Duodenal mucosa (tissue), 2 donors: Measurements from ENCODE around the gene PRKG1.
A peak's percentile ranks its signal among the peaks of the same experiment; 100 is the strongest.
"Not testable (repeated sequence)": the region's sequence is repeated elsewhere in the genome, so short reads cannot be mapped to it uniquely, and the experiment has no call there.

Experiments
- H3K27ac ChIP-seq: one replicate; pipeline ENCODE4 v1.7.0; 2013; ENCODE audit warnings: low read depth, low read length
- H3K27me3 ChIP-seq, 2 donors: one replicate each; pipeline ENCODE4 v1.7.0; 2013; ENCODE audit warnings: low read length in 2 of 2, control low read depth in 1 of 2; ENCODE audit not compliant: insufficient read depth in 2 of 2, control insufficient read depth in 1 of 2
- H3K36me3 ChIP-seq, 2 donors: one replicate each; pipeline ENCODE4 v1.7.0; 2013; ENCODE audit warnings: low read length in 2 of 2, control low read depth in 1 of 2; ENCODE audit not compliant: insufficient read depth in 2 of 2, control insufficient read depth in 1 of 2
- H3K4me1 ChIP-seq, 2 donors: one replicate each; pipeline ENCODE4 v1.7.0; 2013; ENCODE audit warnings: low read length in 2 of 2, control low read depth in 1 of 2; ENCODE audit not compliant: insufficient read depth in 2 of 2, control insufficient read depth in 1 of 2
- H3K4me3 ChIP-seq, 2 donors: one replicate each; pipeline ENCODE4 v1.7.0; 2013; ENCODE audit warnings: low read length in 2 of 2, low read depth in 1 of 2
- H3K9ac ChIP-seq, 2 donors: one replicate each; pipeline ENCODE4 v1.7.0; 2013; ENCODE audit warnings: low read length in 2 of 2, low read depth in 1 of 2
- H3K9me3 ChIP-seq, 2 donors: one replicate each; pipeline ENCODE4 v1.7.0; 2013; ENCODE audit warnings: low read length in 2 of 2, control low read depth in 1 of 2; ENCODE audit not compliant: control insufficient read depth in 1 of 2

The PRKG1 gene

DNA sequence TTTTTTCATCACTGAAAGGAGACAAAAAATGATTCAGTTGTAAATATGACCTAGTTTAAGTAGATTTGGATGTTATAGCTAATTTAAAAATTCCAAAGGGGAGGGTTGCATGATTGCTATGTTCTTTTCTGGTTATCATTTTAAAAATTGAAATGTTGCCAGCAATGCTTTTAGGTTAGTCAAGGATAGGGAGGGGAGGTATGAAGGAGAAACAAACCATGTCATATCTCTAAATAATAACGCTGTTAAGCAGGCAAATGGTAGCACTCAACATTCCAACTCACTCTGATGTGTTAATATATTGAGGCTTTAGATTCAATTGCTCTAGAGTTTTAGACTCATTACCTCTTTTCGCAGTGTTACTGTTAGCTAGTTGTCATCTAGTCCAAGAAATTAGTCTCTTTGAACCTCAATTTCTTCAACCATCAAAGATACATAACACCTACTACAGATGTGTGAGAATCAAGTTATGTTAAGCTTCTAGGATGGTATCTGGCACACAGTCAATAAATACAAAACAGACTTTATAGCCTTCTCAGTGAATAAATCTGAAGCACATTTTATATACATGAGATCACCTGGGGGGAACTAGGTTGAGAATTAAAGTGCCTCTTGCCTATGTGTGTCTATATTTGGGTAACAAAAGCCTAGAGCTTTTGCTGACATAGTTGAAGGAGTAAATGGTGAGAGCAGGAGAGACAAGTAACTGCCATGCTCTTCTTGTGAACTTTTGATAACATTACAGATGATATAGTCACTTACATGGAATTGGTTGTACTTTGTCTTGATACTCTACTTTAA is 500.2 kb downstream of the PRKG1 start:
- Histone ChIP-seq H3K9ac (no peak overlapping the region), H3K4me1 (no peaks in the 10 kb centered on the region), H3K4me3 (no peak overlapping the region), H3K27ac (no peak overlapping the region), H3K27me3 (no peaks in the 10 kb centered on the region), H3K36me3 (no peaks in the 10 kb centered on the region), H3K9me3 (no peaks in the 10 kb centered on the region)

DNA sequence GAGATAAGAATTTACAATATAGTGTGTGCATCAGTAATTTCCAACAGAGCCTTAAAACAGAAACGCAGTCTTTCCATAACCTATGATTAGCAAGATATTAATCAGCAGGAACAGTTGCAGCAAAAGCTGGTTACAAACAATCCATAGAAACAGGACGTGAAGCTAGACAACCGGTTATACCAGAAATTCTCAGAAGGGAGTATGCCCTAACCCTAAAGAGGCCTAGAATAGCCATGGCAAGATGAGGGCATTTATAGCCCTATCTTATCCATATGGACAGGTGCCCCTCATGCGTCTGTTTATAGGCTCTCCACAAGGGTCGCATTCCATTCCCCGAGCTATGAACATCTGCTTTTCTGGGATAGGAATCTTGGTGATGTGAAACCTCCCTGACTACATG is 506.9 kb downstream of the PRKG1 start:
- not testable (repeated sequence) for H3K9ac ChIP-seq, H3K4me3 ChIP-seq, H3K27ac ChIP-seq, H3K4me1 ChIP-seq, H3K27me3 ChIP-seq, H3K9me3 ChIP-seq, H3K36me3 ChIP-seq

DNA sequence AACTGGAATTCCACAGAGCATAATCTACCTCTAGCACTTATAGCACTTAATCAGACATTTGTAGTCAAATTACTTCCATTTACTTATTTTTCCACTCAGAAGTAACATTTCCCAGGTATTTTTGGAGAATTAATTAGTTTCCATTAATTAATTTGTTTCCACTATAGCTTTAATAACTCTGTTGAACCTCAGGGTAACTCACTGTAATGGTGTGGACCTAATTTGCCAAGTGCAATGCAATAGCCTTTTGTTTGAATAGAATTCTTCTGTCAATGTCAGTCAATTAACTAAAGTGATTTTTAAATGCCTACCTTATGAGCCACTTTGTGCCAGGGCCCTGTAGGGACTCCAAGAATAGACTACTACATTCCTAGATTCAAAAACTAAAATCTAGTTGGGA is 509.7 kb downstream of the PRKG1 start:
- Histone ChIP-seq H3K4me1 (no peaks in the 10 kb centered on the region), H3K9ac (no peak overlapping the region), H3K36me3 (no peaks in the 10 kb centered on the region), H3K4me3 (no peak overlapping the region), H3K9me3 (no peaks in the 10 kb centered on the region), H3K27ac (no peak overlapping the region), H3K27me3 (no peaks in the 10 kb centered on the region)

DNA sequence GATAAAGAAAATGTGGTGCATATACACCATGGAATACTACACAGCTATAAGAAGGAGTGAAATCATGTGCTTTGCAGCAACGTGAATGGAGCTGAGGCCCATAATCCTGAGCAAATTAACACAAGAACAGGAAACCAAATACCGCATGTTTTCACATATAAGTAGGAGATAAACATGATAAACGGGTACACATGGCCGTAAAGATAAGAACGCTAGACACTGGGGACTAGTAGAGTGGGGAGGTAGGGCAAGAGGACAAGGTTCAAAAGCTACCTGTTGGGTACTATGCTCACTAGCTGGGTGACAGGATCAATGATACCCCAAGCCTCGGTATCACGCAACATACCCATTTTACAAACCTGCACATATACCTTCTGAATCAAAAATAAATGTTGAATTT is 511.5 kb downstream of the PRKG1 start:
- Histone ChIP-seq H3K4me3 (no peak overlapping the region), H3K36me3 (no peaks in the 10 kb centered on the region), H3K27ac (no peak overlapping the region), H3K9me3 (no peaks in the 10 kb centered on the region), H3K9ac (no peak overlapping the region), H3K4me1 (no peaks in the 10 kb centered on the region), H3K27me3 (no peaks in the 10 kb centered on the region)

DNA sequence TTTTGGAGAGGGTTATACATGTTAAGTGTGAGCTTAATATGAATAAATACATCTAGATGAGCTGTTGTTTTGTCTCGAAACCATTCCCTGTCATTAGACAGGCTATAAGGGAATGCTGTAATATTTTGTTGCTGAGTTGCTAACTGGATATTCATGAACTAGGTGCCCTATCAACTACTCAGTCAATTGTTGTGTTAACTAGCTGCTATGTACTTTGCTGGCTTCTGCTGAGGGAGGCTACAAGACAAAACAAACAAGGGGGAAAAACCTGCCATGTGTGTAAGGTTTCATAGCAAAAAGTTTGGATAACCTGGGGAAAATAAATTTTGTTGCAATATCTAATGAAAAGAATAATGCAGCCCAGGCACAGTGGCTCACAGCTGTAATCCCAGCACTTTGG is 514.7 kb downstream of the PRKG1 start:
- peak overlapping the region in 1 of 2 donors; percentile 12 for H3K4me3 ChIP-seq
- no peaks in the 10 kb centered on the region for H3K4me1 ChIP-seq
- H3K27me3 ChIP-seq, result no peaks in the 10 kb centered on the region
- no peaks in the 10 kb centered on the region for H3K9me3 ChIP-seq
- no peak overlapping the region for H3K27ac ChIP-seq
- H3K36me3 ChIP-seq, result no peaks in the 10 kb centered on the region
- H3K9ac ChIP-seq, result no peak overlapping the region

DNA sequence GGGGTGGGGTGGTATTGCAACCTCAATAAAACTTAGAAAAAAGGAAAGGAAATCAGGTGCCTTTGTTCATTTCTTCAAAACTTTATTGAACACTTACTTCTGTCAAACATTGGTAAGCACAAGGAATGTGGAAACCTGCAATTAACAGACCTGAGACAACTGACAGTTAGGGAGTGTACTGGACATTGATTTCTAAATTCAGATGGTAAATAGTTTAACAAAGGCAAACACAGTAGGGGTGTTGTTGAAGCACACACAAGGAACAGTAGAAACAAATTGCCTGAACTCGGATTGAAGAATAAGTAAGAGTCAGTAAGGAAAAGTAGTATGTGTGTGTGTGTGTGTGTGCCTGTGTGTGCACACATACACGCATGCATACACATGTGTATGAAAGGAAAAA is 516.5 kb downstream of the PRKG1 start:
- Histone ChIP-seq H3K4me1 (no peaks in the 10 kb centered on the region), H3K27ac (no peak overlapping the region), H3K36me3 (no peaks in the 10 kb centered on the region), H3K9me3 (no peaks in the 10 kb centered on the region), H3K9ac (no peak overlapping the region), H3K4me3 (no peak overlapping the region), H3K27me3 (no peaks in the 10 kb centered on the region)

DNA sequence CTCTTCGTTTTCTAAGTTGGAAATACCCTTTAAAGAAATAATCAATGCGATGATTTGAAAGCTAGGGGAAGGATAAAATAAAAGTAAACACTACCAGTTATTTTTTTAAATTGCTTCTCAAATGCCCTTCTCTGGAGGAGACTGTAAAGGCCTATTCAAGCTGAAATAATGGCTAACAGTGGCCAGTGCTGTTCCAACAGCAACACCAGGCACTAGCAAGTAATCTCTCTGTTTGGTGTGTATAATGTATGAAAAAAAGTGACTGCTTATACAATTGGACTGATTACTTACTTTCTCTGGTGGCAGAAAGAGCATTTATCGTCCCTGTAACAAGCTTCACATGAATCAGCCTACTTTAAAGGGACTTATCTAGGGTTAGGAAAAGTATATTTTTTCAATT is 522.4 kb downstream of the PRKG1 start:
- Histone ChIP-seq H3K4me1 (no peaks in the 10 kb centered on the region), H3K9me3 (no peaks in the 10 kb centered on the region), H3K9ac (no peak overlapping the region), H3K27ac (no peak overlapping the region), H3K27me3 (no peaks in the 10 kb centered on the region), H3K4me3 (no peak overlapping the region), H3K36me3 (no peaks in the 10 kb centered on the region)

DNA sequence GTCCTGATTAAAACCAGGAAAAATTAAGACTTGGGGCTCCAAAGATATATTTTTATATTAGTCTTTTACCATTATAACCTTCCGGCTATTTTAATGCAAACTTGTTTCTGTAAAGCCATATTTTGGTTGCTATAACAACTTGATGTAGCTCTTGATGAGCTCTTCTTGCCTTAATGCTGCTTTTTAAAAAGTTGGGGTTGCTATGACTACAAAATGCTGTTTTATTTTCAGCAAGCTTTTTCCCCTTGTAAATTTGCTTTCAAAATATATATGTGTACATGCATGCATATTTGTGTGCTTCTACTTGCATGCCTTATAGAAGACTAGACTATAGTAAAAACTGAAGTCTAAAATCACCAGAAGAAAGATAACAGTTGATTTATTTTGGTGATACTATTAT is 525.4 kb downstream of the PRKG1 start:
- Histone ChIP-seq H3K36me3 (no peaks in the 10 kb centered on the region), H3K27ac (no peak overlapping the region)

DNA sequence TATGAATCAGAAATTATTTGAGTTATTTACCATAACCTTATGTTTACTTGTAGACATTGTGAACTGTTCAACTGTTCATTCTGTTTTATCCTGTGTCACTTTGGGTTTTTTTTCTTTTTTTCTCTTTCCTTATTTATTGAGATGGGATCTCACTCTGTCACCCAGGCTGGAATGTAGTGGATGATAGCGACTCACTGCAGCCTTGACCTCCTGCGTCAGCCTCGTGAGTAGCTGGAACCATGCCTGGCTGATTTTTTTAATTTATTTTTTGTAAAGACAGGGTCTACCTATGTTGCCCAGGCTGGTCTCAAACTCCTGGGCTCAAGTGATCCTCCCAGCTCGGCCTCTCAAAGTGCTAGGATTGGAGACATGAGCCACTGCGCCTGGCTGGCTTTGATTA is 528.0 kb downstream of the PRKG1 start:
- Histone ChIP-seq H3K27me3 (no peaks in the 10 kb centered on the region), H3K4me1 (no peaks in the 10 kb centered on the region), H3K9me3 (no peaks in the 10 kb centered on the region), H3K27ac (no peak overlapping the region), H3K36me3 (no peaks in the 10 kb centered on the region), H3K4me3 (no peak overlapping the region), H3K9ac (no peak overlapping the region)

More for the DNA sequence above, 525.4 kb downstream of the PRKG1 start:
- no peaks in the 10 kb centered on the region for H3K27me3 ChIP-seq
- H3K4me3 ChIP-seq, result no peak overlapping the region
- H3K9ac ChIP-seq, result no peak overlapping the region
- no peaks in the 10 kb centered on the region for H3K4me1 ChIP-seq
- H3K9me3 ChIP-seq, result no peaks in the 10 kb centered on the region

DNA sequence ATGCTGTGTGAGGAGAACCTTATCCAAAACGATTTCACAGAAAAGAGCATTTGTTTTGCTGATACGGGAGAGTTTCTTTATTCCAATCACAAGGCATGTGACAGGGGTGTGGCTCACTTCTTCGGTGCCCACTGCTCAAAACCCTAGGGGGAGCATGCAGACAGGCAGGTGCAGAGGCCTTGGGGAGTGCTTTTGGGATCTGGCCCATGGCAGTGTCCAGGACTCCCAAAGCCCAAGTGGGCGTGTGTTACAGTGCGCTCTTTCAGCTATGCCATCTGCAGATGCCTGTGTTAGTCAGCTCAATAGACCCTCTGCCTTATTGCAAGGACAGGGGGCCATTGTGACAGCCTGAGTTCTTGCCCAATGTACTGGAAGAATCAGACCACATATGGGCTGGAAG is 530.3 kb downstream of the PRKG1 start:
- Histone ChIP-seq H3K9me3 (no peaks in the 10 kb centered on the region), H3K4me1 (no peaks in the 10 kb centered on the region), H3K27ac (no peak overlapping the region), H3K9ac (no peak overlapping the region), H3K27me3 (no peaks in the 10 kb centered on the region), H3K4me3 (no peak overlapping the region), H3K36me3 (no peaks in the 10 kb centered on the region)
